Measurements from ENCODE around the gene FBN1.

FBN1 gene

DNA sequence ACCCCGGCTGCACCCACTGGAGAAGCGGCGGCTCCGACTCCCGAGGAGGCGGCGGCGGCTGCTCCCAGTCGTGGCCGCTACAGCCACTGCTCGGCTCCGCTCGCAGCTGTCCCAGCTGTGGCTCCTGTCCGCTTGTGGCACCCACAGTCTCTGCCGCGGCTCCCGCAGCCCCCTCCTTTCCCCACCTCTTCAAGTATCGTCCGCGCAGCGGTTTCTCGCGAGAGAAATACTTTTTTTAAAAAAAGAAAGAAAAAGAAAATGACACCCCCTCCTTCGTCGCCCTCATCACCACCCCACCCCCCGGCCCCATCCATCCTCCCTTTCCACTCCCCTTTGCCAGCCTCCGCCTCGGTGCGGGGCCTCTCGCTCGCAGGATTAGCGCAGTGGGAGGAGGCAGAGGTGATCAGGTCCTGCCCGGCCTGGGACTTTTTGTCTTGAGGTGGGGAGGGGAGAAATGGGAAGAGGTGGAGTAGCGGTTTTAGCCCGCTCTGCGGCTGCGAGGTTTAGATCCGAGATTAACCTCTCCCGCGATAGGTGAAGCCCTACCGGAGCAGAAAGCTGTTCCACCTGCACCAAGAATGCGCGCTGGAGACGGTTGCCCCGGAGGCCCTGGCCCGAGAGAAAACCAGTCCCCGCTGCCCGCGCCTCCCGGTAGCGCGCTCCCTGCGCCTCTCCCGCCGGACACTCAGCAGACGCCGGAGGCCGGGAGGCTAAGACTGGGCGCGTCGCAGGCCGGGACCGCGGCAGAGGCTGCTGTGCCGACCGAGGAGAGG, at the start of gene FBN1:
FBN1 (minus strand) TSS at position 152 of the 773 bp plus-strand sequence. CDS start 940 bp downstream, outside the sequence.
- no peaks in the 10 kb centered on the region for H3K27me3 ChIP-seq (ENCODE audit: low read depth)
- no peaks in the 10 kb centered on the region for H3K9me3 ChIP-seq
- H3K4me1 ChIP-seq: peaks cover 14% of the 10 kb centered on the region
- DNase-seq (ENCODE audit: low spot score in 2 of 2): peak; percentile 82 to 89
- in situ Hi-C loops (cut with MboI; ENCODE audit: low sequenced_read_pairs): no loop called here
- H3K36me3 ChIP-seq (replicated peaks): no peaks in the 10 kb centered on the region
- peak within 1 kb of the TSS; percentile 69 for H3K4me3 ChIP-seq

DNA sequence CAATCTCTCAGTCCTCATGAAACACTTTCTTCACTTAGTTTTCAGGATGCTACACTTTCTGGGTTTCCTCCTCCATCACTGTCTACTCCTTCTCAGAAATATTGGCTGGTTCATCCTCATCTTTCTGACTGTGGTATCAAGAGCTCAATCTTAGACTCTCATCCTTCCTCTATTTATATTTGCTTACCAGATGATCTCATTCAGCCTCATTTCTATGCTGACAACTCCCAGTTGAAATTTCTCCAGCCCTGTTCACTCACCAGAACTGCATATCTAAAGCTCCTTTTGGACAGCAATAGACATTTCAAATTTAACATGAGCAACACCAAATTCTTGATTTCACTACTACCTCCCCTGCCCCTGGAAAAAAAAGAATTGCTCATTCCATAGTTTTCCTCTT, 48.0 kb upstream of the FBN1 start:
- Histone ChIP-seq H3K27me3 (ENCODE audit: low read depth) (no peaks in the 10 kb centered on the region), H3K9me3 (no peaks in the 10 kb centered on the region), H3K36me3 (replicated peaks) (no peaks in the 10 kb centered on the region), H3K4me1 (no peaks in the 10 kb centered on the region), H3K4me3 (no peak overlapping the region)
- no peak for DNase-seq (ENCODE audit: low spot score in 2 of 2)
- in situ Hi-C loops (cut with MboI; ENCODE audit: low sequenced_read_pairs): no loop called here

DNA sequence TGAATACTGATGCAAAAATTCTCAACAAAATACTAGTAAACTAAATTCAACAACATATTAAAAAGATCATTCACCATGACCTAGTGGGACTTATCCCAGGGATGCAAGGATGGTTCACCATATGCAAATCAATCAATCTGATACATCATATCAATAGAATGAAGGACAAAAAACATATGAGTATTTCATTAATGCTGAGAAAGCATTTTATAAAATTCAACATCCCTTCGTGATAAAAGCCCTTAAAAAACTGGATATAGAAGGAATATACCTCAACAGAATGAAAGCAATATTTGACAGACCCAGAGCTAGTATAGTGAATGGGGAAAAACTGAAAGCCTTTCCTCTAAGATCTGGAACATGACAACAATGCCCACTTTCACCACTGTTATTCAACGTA, 43.0 kb upstream of the FBN1 start:
- Histone ChIP-seq H3K9me3 (no peaks in the 10 kb centered on the region), H3K36me3 (replicated peaks) (no peaks in the 10 kb centered on the region), H3K4me3 (no peak overlapping the region), H3K27me3 (ENCODE audit: low read depth) (no peaks in the 10 kb centered on the region), H3K4me1 (no peaks in the 10 kb centered on the region)
- in situ Hi-C loops (cut with MboI; ENCODE audit: low sequenced_read_pairs): no loop called here
- DNase-seq (ENCODE audit: low spot score in 2 of 2): no peak

DNA sequence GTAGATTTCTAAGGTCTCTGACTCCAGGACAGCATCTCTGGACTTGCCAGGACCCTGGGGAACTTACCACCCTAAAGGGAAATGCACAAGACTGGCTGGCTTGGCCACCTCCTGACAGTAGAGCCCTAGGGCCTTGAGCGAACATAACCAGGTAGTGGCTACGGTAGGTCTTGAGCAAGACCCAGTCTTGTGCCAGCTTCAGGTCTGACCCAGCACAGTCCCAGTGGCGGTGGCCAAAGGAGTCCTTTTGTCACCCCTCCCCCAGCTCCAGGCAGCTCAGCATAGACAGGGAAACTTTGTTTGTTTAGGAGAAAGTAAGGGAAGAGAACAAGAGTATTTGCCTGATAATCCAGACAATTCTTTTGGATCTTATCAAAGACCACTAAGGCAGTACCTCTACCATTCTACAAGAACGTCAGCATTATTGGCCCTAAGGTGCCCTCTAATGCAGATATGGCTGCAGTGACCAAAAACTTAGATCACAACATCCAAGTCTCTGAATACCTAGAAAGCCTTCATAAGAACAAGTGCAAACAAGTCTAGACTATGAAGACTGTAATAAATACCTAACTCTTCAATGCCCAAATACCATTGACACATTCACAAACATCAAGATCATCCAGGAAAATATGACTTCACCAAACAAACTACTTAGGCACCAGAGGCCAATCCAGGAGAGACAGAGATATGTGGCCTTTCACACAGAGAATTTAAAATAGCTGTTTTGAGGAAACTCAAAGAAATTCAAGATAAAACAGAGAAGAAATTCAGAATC, 38.7 kb upstream of the FBN1 start:
- no peaks in the 10 kb centered on the region for H3K4me1 ChIP-seq
- in situ Hi-C loops (cut with MboI; ENCODE audit: low sequenced_read_pairs): no loop called here
- no peak overlapping the region for H3K4me3 ChIP-seq
- H3K36me3 ChIP-seq (replicated peaks): no peaks in the 10 kb centered on the region
- no peaks in the 10 kb centered on the region for H3K9me3 ChIP-seq
- no peaks in the 10 kb centered on the region for H3K27me3 ChIP-seq (ENCODE audit: low read depth)
- no peak for DNase-seq (ENCODE audit: low spot score in 2 of 2)

DNA sequence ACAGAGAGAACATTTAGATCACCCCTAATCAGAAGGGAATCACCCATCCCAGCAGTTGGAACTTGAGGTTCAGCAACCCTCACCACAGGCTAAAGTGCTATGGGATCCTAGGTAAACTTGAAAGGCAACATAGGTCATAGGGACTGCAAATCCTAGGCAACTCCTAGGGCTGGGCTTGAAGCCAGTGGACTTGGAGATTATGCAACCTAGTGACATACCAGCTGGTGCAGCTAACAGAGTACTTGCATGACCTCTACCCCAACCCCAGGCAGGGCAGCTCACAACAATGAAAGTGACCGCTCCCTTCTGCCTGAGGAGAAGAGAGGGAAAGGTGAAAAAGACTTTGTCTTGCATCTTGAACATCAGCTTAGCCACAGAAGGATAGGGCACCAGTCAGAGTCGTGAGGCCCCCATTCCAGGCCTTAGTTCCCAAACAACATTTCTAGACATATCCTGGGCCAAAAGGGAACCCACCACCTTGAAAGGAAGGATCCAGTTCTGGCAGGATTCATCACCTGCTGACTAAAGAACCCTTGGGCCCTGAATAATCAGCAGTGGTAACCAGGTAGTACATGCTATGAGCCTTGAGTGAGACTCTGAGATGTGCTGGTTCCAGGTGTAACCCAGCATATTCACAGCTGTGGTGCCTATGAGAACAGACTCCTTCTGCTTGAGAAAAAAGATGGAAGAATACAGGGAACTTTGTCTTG, 37.6 kb upstream of the FBN1 start:
- H3K36me3 ChIP-seq (replicated peaks): no peaks in the 10 kb centered on the region
- no peak for DNase-seq (ENCODE audit: low spot score in 2 of 2)
- no peaks in the 10 kb centered on the region for H3K4me1 ChIP-seq
- H3K4me3 ChIP-seq: no peak overlapping the region
- H3K27me3 ChIP-seq (ENCODE audit: low read depth): no peaks in the 10 kb centered on the region
- in situ Hi-C loops (cut with MboI; ENCODE audit: low sequenced_read_pairs): no loop called here
- no peaks in the 10 kb centered on the region for H3K9me3 ChIP-seq

DNA sequence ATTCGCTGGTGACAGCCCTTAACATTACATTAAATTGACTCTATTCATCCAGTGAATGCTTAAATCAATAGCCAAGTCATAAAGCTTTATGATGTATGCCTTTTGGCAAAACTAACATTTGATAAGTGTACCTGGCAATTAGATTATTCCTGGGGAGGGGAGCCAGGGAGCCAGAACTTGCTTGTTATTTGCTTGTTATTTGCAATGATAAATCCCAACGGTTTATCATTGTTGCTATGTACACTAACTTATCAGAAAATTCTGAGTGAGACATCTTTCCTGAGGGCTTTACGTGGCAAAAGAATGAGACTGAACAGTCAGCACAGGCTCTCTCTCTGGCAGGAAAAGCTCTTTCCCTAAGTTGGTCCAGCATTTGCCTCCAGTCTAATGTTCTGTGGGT, 35.8 kb upstream of the FBN1 start:
- H3K9me3 ChIP-seq: no peaks in the 10 kb centered on the region
- no peak for DNase-seq (ENCODE audit: low spot score in 2 of 2)

DNA sequence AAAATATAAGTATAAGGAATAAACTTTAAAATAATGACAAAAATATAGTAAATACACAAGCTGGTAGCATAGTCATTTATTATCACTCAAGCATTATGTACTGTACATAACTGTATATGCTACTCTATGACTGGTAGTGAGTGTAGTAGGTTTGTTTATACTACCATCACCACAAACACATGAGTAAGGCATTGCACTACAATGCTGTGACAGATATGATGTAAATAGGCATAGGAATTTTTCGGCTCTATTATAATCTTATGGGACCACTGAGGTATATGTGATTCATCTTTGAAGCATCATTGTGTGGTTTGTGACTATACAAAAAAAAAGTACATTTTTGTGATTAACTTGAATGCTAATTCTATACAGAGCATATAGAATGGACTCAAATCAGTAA, 35.3 kb upstream of the FBN1 start:
- Histone ChIP-seq H3K4me3 (no peak overlapping the region), H3K9me3 (no peaks in the 10 kb centered on the region), H3K36me3 (replicated peaks) (no peaks in the 10 kb centered on the region), H3K27me3 (ENCODE audit: low read depth) (no peaks in the 10 kb centered on the region), H3K4me1 (no peaks in the 10 kb centered on the region)
- in situ Hi-C loops (cut with MboI; ENCODE audit: low sequenced_read_pairs): no loop called here
- no peak for DNase-seq (ENCODE audit: low spot score in 2 of 2)

More for the DNA sequence above, 35.8 kb upstream of the FBN1 start:
- Histone ChIP-seq H3K4me3 (no peak overlapping the region), H3K36me3 (replicated peaks) (no peaks in the 10 kb centered on the region), H3K27me3 (ENCODE audit: low read depth) (no peaks in the 10 kb centered on the region), H3K4me1 (no peaks in the 10 kb centered on the region)
- in situ Hi-C loops (cut with MboI; ENCODE audit: low sequenced_read_pairs): no loop called here

DNA sequence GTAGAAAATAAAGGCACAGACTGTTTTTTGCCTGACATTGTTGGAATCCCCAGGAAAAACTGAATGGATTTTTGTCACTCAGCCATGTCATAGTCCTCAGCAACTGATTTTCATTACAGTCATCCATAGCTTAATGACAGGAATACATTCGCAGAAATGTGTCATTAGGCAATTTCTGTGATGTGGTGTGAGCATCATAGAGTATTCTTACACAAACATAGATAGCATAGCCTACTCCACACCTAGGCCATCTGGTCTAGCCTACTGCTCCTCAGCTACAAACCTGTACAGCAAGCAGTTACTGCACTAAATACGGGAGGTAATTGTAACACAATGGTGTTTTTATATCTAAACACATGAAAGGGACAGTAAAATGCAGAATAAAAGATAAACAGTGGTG, 34.4 kb upstream of the FBN1 start:
- Histone ChIP-seq H3K4me1 (no peaks in the 10 kb centered on the region), H3K36me3 (replicated peaks) (no peaks in the 10 kb centered on the region), H3K27me3 (ENCODE audit: low read depth) (no peaks in the 10 kb centered on the region), H3K9me3 (no peaks in the 10 kb centered on the region), H3K4me3 (no peak overlapping the region)
- no peak for DNase-seq (ENCODE audit: low spot score in 2 of 2)
- in situ Hi-C loops (cut with MboI; ENCODE audit: low sequenced_read_pairs): no loop called here

DNA sequence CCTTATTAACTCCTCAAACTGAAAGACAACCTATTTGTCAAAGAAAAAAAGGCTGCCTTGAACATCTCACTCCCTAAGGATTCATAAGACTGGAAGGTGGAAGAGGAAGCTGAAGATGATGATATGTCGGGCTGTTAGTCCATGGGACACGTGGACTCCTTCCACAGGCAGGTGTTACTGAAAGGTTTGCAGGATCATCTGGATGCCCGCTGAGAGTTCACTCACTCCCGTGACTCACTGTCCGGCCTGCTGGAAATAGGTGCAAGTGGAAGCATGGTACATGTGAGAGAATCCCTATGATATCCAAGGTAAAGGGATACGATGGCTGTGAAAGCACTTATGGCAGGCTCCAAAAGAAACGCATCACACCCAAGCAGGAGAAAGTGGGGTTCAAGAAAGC, 33.3 kb upstream of the FBN1 start:
- no peak overlapping the region for H3K4me3 ChIP-seq
- in situ Hi-C loops (cut with MboI; ENCODE audit: low sequenced_read_pairs): no loop called here
- H3K27me3 ChIP-seq (ENCODE audit: low read depth): no peaks in the 10 kb centered on the region
- no peaks in the 10 kb centered on the region for H3K4me1 ChIP-seq
- H3K36me3 ChIP-seq (replicated peaks): no peaks in the 10 kb centered on the region
- no peaks in the 10 kb centered on the region for H3K9me3 ChIP-seq
- no peak for DNase-seq (ENCODE audit: low spot score in 2 of 2)

DNA sequence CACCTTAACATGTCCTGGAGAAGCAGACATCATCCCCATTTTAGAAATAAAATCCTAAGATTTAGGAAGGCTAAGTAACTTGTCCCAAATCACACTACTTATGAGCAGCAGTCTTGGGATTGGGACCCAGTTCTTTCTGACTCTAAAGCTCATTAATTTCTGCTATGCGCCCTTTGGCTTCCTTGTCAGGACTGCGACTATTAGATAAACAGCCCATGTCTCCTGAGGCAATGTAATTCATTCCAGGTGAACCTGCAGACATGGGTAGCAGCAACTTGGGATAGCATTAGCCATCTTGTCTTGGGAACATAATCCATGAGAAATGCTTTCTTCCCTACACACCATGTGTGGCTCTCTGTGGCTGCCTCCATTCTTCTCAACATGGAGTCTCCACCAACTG, 32.3 kb upstream of the FBN1 start:
- Histone ChIP-seq H3K27me3 (ENCODE audit: low read depth) (no peaks in the 10 kb centered on the region), H3K4me1 (no peaks in the 10 kb centered on the region), H3K36me3 (replicated peaks) (no peaks in the 10 kb centered on the region), H3K4me3 (no peak overlapping the region), H3K9me3 (no peaks in the 10 kb centered on the region)
- in situ Hi-C loops (cut with MboI; ENCODE audit: low sequenced_read_pairs): no loop called here
- no peak for DNase-seq (ENCODE audit: low spot score in 2 of 2)

DNA sequence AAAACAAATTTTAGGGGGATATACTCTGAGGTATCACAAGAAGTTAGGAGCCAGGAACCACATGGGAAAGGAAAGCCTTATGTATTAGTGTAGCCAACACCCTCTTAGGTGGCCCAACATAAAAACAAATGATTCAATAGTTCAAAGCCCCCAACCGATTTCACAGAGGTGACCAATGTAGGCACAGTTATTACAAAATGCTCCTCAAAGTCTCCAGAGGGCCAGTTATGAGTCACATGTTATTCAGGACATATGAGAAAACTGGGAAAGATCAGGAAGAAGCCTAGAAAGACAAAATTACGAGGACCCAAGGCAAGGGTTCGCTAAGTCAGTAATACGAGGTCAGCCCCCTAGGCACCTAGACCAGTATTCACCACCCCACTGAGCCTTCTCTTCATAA, 29.9 kb upstream of the FBN1 start:
- no peaks in the 10 kb centered on the region for H3K9me3 ChIP-seq
- in situ Hi-C loops (cut with MboI; ENCODE audit: low sequenced_read_pairs): no loop called here
- H3K4me3 ChIP-seq: no peak overlapping the region
- no peaks in the 10 kb centered on the region for H3K36me3 ChIP-seq (replicated peaks)
- no peaks in the 10 kb centered on the region for H3K4me1 ChIP-seq
- no peaks in the 10 kb centered on the region for H3K27me3 ChIP-seq (ENCODE audit: low read depth)
- no peak for DNase-seq (ENCODE audit: low spot score in 2 of 2)

DNA sequence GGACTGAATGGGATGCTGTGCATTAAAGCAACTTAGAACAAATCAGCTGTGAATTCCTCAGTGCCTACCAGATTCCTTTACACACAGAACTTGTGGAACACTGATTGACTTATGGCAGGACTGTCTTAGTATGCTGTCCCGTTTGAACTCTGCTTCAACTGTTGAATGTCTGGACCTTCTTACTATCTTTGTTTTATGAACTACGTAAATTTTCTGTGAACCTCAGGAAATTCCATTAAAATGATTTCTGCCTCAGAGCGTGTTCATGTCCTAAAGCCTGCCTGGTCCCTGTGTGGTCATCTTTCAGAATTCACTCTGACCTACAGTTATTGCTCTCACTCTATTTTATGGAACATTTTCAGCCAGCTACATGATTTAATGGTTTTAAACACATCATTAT, 29.4 kb upstream of the FBN1 start:
- DNase-seq (ENCODE audit: low spot score in 2 of 2): no peak
- in situ Hi-C loops (cut with MboI; ENCODE audit: low sequenced_read_pairs): no loop called here
- H3K27me3 ChIP-seq (ENCODE audit: low read depth): no peaks in the 10 kb centered on the region

DNA sequence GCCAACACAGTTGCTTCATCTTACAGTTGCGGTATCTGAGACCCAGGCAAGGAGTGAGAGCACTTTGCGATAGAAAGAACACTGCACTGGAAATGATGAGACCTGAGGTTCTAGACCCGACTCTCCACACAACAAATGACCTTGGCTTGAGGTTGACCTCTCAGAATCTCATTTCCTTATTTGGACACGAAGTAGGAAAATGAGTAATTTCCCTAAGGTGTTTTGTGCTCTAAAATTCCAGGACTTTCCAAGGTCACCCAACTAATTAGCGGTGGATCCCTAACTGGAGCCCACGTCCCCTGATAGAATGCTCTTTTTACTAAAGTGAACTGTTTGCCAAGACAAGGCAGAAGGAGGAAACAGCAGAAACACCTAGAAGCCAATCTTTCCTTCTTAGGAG, 26.7 kb upstream of the FBN1 start:
- no peaks in the 10 kb centered on the region for H3K27me3 ChIP-seq (ENCODE audit: low read depth)
- no peak overlapping the region for H3K4me3 ChIP-seq
- no peaks in the 10 kb centered on the region for H3K9me3 ChIP-seq
- no peaks in the 10 kb centered on the region for H3K4me1 ChIP-seq
- in situ Hi-C loops (cut with MboI; ENCODE audit: low sequenced_read_pairs): no loop called here
- no peak for DNase-seq (ENCODE audit: low spot score in 2 of 2)
- H3K36me3 ChIP-seq (replicated peaks): no peaks in the 10 kb centered on the region

More for the DNA sequence above, 29.4 kb upstream of the FBN1 start:
- H3K36me3 ChIP-seq (replicated peaks): no peaks in the 10 kb centered on the region
- H3K9me3 ChIP-seq: no peaks in the 10 kb centered on the region
- H3K4me1 ChIP-seq: no peaks in the 10 kb centered on the region
- H3K4me3 ChIP-seq: no peak overlapping the region

All from HAP-1 (cell line).